ENCODE results near the gene ZNF214.

Gene ZNF214

GRCh38 chr11:7050191-7050590 is 30.0 kb upstream of the ZNF214 start:
- H3K36me3 ChIP-seq, result no peaks in the 10 kb centered on the region
- TF ChIP-seq CTCF (IDR thresholded peaks at IDR 0.05; ENCODE audit: low read depth, low read length), result no peak
- no peaks in the 10 kb centered on the region for H3K27me3 ChIP-seq (ENCODE audit: insufficient read depth, low read depth, severe bottlenecking)
- H3K4me3 ChIP-seq (ENCODE audit: low read depth, low read length), result no peak overlapping the region
- no peaks in the 10 kb centered on the region for H3K9me3 ChIP-seq (ENCODE audit: severe bottlenecking)
- DNase-seq, result no peak
- H3K27ac ChIP-seq, result no peak overlapping the region

- TF ChIP-seq CTCF (IDR thresholded peaks at IDR 0.05; ENCODE audit: low read depth, low read length), result no peak
- DNase-seq, result no peak
Measured at GRCh38 chr11:7046474-7047175, 26.5 kb upstream of the ZNF214 start.

GRCh38 chr11:7034019-7034418 is 13.9 kb upstream of the ZNF214 start:
- H3K4me3 ChIP-seq (ENCODE audit: low read depth, low read length), result no peak overlapping the region
- H3K27ac ChIP-seq, result no peak overlapping the region
- H3K9me3 ChIP-seq (ENCODE audit: severe bottlenecking), result no peaks in the 10 kb centered on the region
- H3K27me3 ChIP-seq (ENCODE audit: insufficient read depth, low read depth, severe bottlenecking), result no peaks in the 10 kb centered on the region
- TF ChIP-seq CTCF (IDR thresholded peaks at IDR 0.05; ENCODE audit: low read depth, low read length), result no peak
- DNase-seq, result no peak
- H3K36me3 ChIP-seq, result no peaks in the 10 kb centered on the region

More at GRCh38 chr11:7046474-7047175, 26.5 kb upstream of the ZNF214 start:
- no peaks in the 10 kb centered on the region for H3K27me3 ChIP-seq (ENCODE audit: insufficient read depth, low read depth, severe bottlenecking)
- H3K9me3 ChIP-seq (ENCODE audit: severe bottlenecking), result no peaks in the 10 kb centered on the region
- no peak overlapping the region for H3K4me3 ChIP-seq (ENCODE audit: low read depth, low read length)
- H3K36me3 ChIP-seq, result no peaks in the 10 kb centered on the region
- no peak overlapping the region for H3K27ac ChIP-seq

- Histone ChIP-seq H3K27me3 (ENCODE audit: insufficient read depth, low read depth, severe bottlenecking) (no peaks in the 10 kb centered on the region), H3K9me3 (ENCODE audit: severe bottlenecking) (no peaks in the 10 kb centered on the region), H3K36me3 (no peaks in the 10 kb centered on the region), H3K4me3 (ENCODE audit: low read depth, low read length) (no peak overlapping the region), H3K27ac (no peak overlapping the region)
- DNase-seq, result no peak
- no peak for TF ChIP-seq CTCF (IDR thresholded peaks at IDR 0.05; ENCODE audit: low read depth, low read length)
Measured at GRCh38 chr11:7032692-7033091, 12.5 kb upstream of the ZNF214 start.

GRCh38 chr11:7031471-7031871 is 11.3 kb upstream of the ZNF214 start:
- no peak overlapping the region for H3K4me3 ChIP-seq (ENCODE audit: low read depth, low read length)
- H3K27ac ChIP-seq, result no peak overlapping the region
- no peak for TF ChIP-seq CTCF (IDR thresholded peaks at IDR 0.05; ENCODE audit: low read depth, low read length)
- H3K36me3 ChIP-seq, result no peaks in the 10 kb centered on the region
- DNase-seq, result no peak
- H3K27me3 ChIP-seq (ENCODE audit: insufficient read depth, low read depth, severe bottlenecking), result no peaks in the 10 kb centered on the region
- no peaks in the 10 kb centered on the region for H3K9me3 ChIP-seq (ENCODE audit: severe bottlenecking)

GRCh38 chr11:7030836-7031235 is 10.7 kb upstream of the ZNF214 start:
- Histone ChIP-seq H3K27ac (no peak overlapping the region), H3K27me3 (ENCODE audit: insufficient read depth, low read depth, severe bottlenecking) (no peaks in the 10 kb centered on the region), H3K9me3 (ENCODE audit: severe bottlenecking) (no peaks in the 10 kb centered on the region), H3K4me3 (ENCODE audit: low read depth, low read length) (no peak overlapping the region), H3K36me3 (no peaks in the 10 kb centered on the region)
- DNase-seq, result no peak
- no peak for TF ChIP-seq CTCF (IDR thresholded peaks at IDR 0.05; ENCODE audit: low read depth, low read length)

Data from WERI-Rb-1 (cell line).